Measurements from ENCODE around the gene UTP15.

The UTP15 gene

DNA sequence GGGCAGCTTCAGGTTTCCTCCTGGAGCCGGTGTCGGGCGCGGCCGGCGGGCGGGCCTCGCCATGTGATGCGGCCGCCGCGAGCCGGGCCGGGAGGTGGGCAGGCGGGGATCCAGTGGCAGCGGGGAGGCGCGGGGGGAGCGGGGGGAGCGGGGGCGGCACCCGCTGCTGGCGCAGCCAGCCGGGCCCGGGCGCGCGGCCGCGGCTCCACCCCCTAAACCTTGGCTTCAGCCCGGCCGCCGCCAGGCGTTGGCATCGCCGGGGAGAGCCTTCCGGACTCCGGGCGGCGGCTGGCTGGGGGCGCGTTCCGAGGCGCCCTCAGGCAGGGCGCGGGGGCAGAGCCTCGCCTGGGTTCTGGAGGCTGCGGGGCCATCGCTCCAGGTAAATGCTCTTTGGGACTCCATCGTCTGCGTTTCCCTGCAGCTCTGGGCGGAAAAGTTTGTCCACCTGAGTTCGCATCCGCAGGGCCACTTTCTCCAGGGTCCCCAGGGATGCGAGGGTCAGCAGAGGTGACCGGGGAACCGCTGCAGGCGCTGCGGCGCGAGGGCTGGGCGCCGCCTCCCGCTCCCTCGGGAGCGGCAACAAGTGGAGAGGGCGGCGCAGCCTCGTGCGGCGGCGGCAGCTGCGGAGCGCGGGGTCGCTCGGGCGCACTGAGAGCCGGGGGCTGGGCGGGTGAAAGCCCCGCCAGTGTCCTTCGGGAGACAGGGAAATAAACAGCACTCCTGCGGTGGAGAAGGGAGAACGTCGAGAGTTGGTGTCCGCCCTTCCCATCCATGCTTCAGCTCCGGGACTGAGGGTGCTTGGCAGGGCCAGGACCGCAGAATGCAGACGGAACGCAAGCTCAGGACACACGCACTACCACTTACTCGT, 60.6 kb downstream of the UTP15 start, which contains the start of gene ARHGEF28:
TSS of gene ARHGEF28 (plus strand) at position 253 of the 868 bp plus-strand sequence. CDS start 58,656 bp downstream, outside the sequence.
- TF ChIP-seq, protein P1, sequence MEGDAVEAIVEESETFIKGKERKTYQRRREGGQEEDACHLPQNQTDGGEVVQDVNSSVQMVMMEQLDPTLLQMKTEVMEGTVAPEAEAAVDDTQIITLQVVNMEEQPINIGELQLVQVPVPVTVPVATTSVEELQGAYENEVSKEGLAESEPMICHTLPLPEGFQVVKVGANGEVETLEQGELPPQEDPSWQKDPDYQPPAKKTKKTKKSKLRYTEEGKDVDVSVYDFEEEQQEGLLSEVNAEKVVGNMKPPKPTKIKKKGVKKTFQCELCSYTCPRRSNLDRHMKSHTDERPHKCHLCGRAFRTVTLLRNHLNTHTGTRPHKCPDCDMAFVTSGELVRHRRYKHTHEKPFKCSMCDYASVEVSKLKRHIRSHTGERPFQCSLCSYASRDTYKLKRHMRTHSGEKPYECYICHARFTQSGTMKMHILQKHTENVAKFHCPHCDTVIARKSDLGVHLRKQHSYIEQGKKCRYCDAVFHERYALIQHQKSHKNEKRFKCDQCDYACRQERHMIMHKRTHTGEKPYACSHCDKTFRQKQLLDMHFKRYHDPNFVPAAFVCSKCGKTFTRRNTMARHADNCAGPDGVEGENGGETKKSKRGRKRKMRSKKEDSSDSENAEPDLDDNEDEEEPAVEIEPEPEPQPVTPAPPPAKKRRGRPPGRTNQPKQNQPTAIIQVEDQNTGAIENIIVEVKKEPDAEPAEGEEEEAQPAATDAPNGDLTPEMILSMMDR (IDR thresholded peaks at IDR 0.05; ENCODE audit: control insufficient read depth, extremely low read depth, insufficient read depth): no peak
- H3K4me3 ChIP-seq (ENCODE audit: low read depth, low read length): peak within 1 kb of the TSS; percentile 51
- no peak for DNase-seq (ENCODE audit: low read depth)

DNA sequence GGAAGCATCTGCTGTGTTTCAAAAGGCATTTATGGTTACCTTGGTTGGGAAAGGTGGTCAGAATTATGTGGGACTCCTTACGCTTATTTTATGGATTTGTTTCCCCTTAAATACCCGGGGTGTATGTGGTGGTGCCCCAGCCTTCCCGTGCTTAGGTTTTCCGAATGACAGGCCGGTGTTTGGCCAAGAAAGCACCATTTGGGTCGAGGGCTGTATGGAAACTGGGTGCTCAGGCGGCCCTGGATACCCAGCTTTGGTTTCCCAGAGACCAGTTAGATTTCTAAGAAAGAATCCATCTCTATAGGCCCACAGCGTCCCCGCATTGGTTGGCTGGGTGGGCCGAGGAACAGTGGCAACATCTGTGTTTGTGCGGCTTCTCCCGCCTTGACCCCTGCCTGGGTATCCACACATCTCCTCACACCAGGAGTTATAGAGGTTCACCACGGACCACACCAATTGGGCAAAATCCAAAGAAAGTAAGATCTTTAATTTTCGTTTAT, 61.3 kb downstream of the UTP15 start:
- TF ChIP-seq, protein P1 (IDR thresholded peaks at IDR 0.05; ENCODE audit: control insufficient read depth, extremely low read depth, insufficient read depth): no peak

DNA sequence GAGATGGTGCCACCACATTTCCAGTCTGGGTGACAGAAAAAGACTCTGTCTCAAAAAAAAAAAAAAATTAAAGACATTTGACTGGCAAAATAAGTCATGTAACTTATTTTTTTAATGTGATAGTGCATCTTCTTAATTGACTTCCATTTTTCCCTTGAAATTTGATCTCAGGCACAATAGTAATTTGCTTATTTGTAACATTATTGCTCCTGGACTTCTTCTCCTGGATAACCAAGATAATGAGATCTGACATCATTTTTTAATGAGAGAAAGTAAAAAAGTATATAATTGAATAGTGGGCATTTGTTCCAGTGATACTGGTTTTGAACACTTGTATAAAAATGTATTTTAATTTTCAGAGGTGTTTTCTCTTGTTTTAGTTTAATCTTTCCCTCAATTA, 63.9 kb downstream of the UTP15 start:
- TF ChIP-seq, protein P1 (IDR thresholded peaks at IDR 0.05; ENCODE audit: control insufficient read depth, extremely low read depth, insufficient read depth): no peak
- no peak overlapping the region for H3K4me3 ChIP-seq (ENCODE audit: low read depth, low read length)
- DNase-seq (ENCODE audit: low read depth): no peak

More for the DNA sequence above, 61.3 kb downstream of the UTP15 start:
- DNase-seq (ENCODE audit: low read depth): no peak
- H3K4me3 ChIP-seq (ENCODE audit: low read depth, low read length): peak overlapping the region; percentile 51

DNA sequence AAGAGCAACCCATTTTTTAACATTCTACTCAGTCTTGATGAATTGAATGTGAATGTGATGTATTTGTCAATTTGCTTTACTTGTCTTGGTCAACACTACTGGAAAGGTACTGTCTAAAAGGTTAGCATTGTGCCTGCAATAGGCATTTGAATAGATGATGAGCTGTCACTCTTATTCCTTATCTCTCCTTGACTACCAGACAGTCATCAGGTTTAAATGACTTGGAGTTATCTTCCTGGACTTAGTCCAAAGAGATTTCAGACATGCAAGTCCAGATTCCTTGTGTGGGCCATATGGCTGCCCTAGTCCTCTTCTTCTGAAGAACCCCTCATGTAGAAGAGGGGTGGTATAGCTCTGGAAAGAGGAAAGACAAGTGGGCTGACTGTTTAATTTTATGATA, 65.2 kb downstream of the UTP15 start:
- no peak overlapping the region for H3K4me3 ChIP-seq (ENCODE audit: low read depth, low read length)
- DNase-seq (ENCODE audit: low read depth): no peak
- TF ChIP-seq, protein P1 (IDR thresholded peaks at IDR 0.05; ENCODE audit: control insufficient read depth, extremely low read depth, insufficient read depth): no peak

DNA sequence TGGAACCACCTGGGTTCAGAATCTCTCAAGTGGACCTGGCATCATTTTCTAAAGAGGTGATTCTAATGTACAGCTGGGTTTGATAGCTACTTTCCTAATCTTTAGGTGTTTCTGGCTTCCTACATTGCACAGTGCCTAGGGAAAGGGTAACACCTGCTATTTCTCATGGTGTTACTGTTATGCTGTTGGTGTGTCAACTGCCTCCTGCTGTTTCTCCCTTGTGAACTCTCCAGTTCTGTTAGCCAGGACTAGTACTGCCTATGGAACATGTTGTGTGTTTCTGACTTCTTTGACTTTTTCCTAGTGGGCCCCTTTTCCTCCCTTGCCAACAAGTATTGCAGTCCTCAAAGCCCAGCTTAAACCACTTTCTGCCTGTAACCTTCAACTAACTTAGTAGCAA, 66.0 kb downstream of the UTP15 start:
- TF ChIP-seq, protein P1 (IDR thresholded peaks at IDR 0.05; ENCODE audit: control insufficient read depth, extremely low read depth, insufficient read depth): no peak
- no peak for DNase-seq (ENCODE audit: low read depth)
- H3K4me3 ChIP-seq (ENCODE audit: low read depth, low read length): no peak overlapping the region
